Retinal pigment epithelial cell (primary cell): ENCODE data around the gene SLC2A2.
"Not testable (repeated sequence)": the region's sequence is repeated elsewhere in the genome, so short reads cannot be mapped to it uniquely, and the experiment has no call there.

Source experiments
- DNase-seq: peaks from one replicate; pipeline ENCODE4 v3.0.0-alpha.2; 2010; ENCODE audit warnings: low read depth
- H3K4me3 ChIP-seq: 2 replicates; pipeline ENCODE4 v1.5.1; 2011; ENCODE audit warnings: mild to moderate bottlenecking, low read length, control low read depth, moderate library complexity
- CTCF ChIP-seq: conservative IDR thresholded peaks from 2 replicates; pipeline ENCODE4 v1.5.1; 2011; ENCODE audit warnings: low read depth, low read length, control low read depth, inconsistent platforms

Gene SLC2A2

GRCh38 chr3:170975283-170976189 lies 51.0 kb downstream of the SLC2A2 start:
- no peak for TF ChIP-seq CTCF

GRCh38 chr3:170974872-170975271 lies 51.6 kb downstream of the SLC2A2 start:
- H3K4me3 ChIP-seq = no peak overlapping the region

More at GRCh38 chr3:170975283-170976189, 51.0 kb downstream of the SLC2A2 start:
- no peak for DNase-seq
- no peak overlapping the region for H3K4me3 ChIP-seq

GRCh38 chr3:170972917-170973316 lies 53.6 kb downstream of the SLC2A2 start:
- not testable (repeated sequence) for DNase-seq

More at GRCh38 chr3:170974872-170975271, 51.6 kb downstream of the SLC2A2 start:
- no peak for DNase-seq
- TF ChIP-seq CTCF = no peak

GRCh38 chr3:170967126-170967525 lies 59.4 kb downstream of the SLC2A2 start:
- no peak for DNase-seq
- no peak for TF ChIP-seq CTCF

More at GRCh38 chr3:170972917-170973316, 53.6 kb downstream of the SLC2A2 start:
- H3K4me3 ChIP-seq = not testable (repeated sequence)

GRCh38 chr3:170966495-170966894 lies 60.0 kb downstream of the SLC2A2 start:
- DNase-seq = no peak
- no peak overlapping the region for H3K4me3 ChIP-seq
- TF ChIP-seq CTCF = no peak

More at GRCh38 chr3:170967126-170967525, 59.4 kb downstream of the SLC2A2 start:
- no peak overlapping the region for H3K4me3 ChIP-seq

- TF ChIP-seq CTCF = no peak
- H3K4me3 ChIP-seq = no peak overlapping the region
- DNase-seq = no peak
Observed at GRCh38 chr3:170962411-170962810, 64.1 kb downstream of the SLC2A2 start.

- no peak for DNase-seq
- peak; percentile 53 for TF ChIP-seq CTCF
- H3K4me3 ChIP-seq = no peak overlapping the region
Observed at GRCh38 chr3:170961616-170962400, 64.7 kb downstream of the SLC2A2 start.
